A549 (cell line): ENCODE results near the gene TM7SF2. TPM values are rescaled to one million over a fixed set of nuclear protein-coding genes. Genes with fewer than 3 reads are reported as not detected.

ENCODE experiments used
- ATAC-seq, 2 experiments: fragments of 200-7000 bp in 1 of 2; fragments of >200 bp in 1 of 2; cut with Nextera tagmentation in 1 of 2; cut with Tn5 transposase in 1 of 2; 3 replicates each; pipeline versions ENCODE4 v1.8.0 to v1.9.1; 2018 to 2020; ENCODE audit warnings: mild to moderate bottlenecking in 1 of 2, moderate library complexity in 1 of 2
- CTCF ChIA-PET: fragments of 300-600 bp; sonication (Branson Sonifier 250); formaldehyde crosslinking; extraction: SDS; loops from one replicate; lab custom pipeline; 2021; ENCODE audit warnings: antibody characterized with exemption, inconsistent platforms; lab: Yijun Ruan, JAX
- POLR2A ChIA-PET: fragments of 350-600 bp; formaldehyde crosslinking; extraction: SDS; loops from one replicate; lab custom pipeline; 2021; ENCODE audit warnings: antibody characterized with exemption, inconsistent platforms; lab: Yijun Ruan, JAX
- DNase-seq, 2 experiments: peaks; one replicate each; pipeline versions ENCODE4 v3.0.0 to v3.0.0-alpha.2; 2011 to 2016; ENCODE audit warnings: low read depth in 1 of 2, low spot score in 1 of 2
- FAIRE-seq: peaks from 2 replicates; lab custom pipeline; 2011; peaks lifted over from hg19 to GRCh38; lab: Jason Lieb, UNC
- H3K27ac ChIP-seq, 2 experiments: fragments of >200 bp; sonication (Bioruptor Twin); formaldehyde crosslinking; 3 replicates each; pipeline ENCODE4 v1.5.1; 2016 to 2017
- H3K4me1 ChIP-seq: fragments of >200 bp; sonication (Bioruptor Twin); formaldehyde crosslinking; 3 replicates; pipeline ENCODE4 v1.6.1; 2016
- H3K4me2 ChIP-seq: fragments of >200 bp; sonication (Bioruptor Twin); formaldehyde crosslinking; 3 replicates; pipeline ENCODE4 v1.6.1; 2016
- H3K4me3 ChIP-seq: fragments of >200 bp; sonication (Bioruptor Twin); formaldehyde crosslinking; 3 replicates; pipeline ENCODE4 v1.5.1; 2016
- H3K9me3 ChIP-seq: fragments of >200 bp; sonication (Bioruptor Twin); formaldehyde crosslinking; 3 replicates; pipeline ENCODE4 v1.6.1; 2016
- ATOH8 ChIP-seq: fragments of 250-450 bp; sonication (Bioruptor Pico); IDR thresholded peaks from 2 replicates; pipeline ENCODE4 v1.5.0; 2020; ENCODE audit warnings: low read depth, mild to moderate bottlenecking, moderate library complexity
- BHLHE40 ChIP-seq: IDR thresholded peaks from 2 replicates; pipeline ENCODE4 v1.6.1; 2012; ENCODE audit warnings: low read depth, low read length, inconsistent platforms
- CBX2 ChIP-seq: fragments of 200-600 bp; sonication (generic); IDR thresholded peaks from 2 replicates; pipeline ENCODE4 v1.6.1; 2016; ENCODE audit warnings: low read depth, mild to moderate bottlenecking, borderline replicate concordance
- CHD2 ChIP-seq: fragments of 150-350 bp; IDR thresholded peaks from 2 replicates; pipeline ENCODE4 v1.6.1; 2014; ENCODE audit warnings: low read length; ENCODE audit not compliant: partially characterized antibody
- CHD4 ChIP-seq: fragments of 200-600 bp; sonication (generic); IDR thresholded peaks from 2 replicates; pipeline ENCODE4 v1.6.1; 2016; ENCODE audit warnings: antibody characterized with exemption, mild to moderate bottlenecking, borderline replicate concordance
- EHMT2 ChIP-seq: fragments of 200-600 bp; sonication (generic); IDR thresholded peaks from 2 replicates; pipeline ENCODE4 v1.6.1; 2016; ENCODE audit warnings: antibody characterized with exemption, low read depth, mild to moderate bottlenecking, moderate library complexity
- FOXS1 ChIP-seq: fragments of 250-450 bp; sonication (Bioruptor Pico); IDR thresholded peaks from 2 replicates; pipeline ENCODE4 v1.5.0; 2020; ENCODE audit warnings: mild to moderate bottlenecking, moderate library complexity
- HOXA7 ChIP-seq: fragments of 250-450 bp; sonication (Bioruptor Pico); IDR thresholded peaks from 2 replicates; pipeline ENCODE4 v1.5.0; 2020; ENCODE audit warnings: mild to moderate bottlenecking, moderate library complexity
- JUNB ChIP-seq: fragments of >200 bp; sonication (Bioruptor Twin); formaldehyde crosslinking; IDR thresholded peaks from 2 replicates; pipeline ENCODE4 v1.6.1; 2016
- KDM1A ChIP-seq: fragments of 200-600 bp; sonication (generic); IDR thresholded peaks from 2 replicates; pipeline ENCODE4 v1.6.1; 2016; ENCODE audit warnings: low read depth, mild to moderate bottlenecking
- MAFK ChIP-seq: fragments of 450-650 bp; IDR thresholded peaks from 2 replicates; pipeline ENCODE4 v1.6.1; 2014; ENCODE audit not compliant: partially characterized antibody
- MAX ChIP-seq: IDR thresholded peaks from 2 replicates; pipeline ENCODE4 v1.6.1; 2012
- MAZ ChIP-seq: fragments of 150-350 bp; IDR thresholded peaks from 2 replicates; pipeline ENCODE4 v1.6.1; 2014; ENCODE audit warnings: antibody characterized with exemption, low read depth, low read length, borderline replicate concordance
- MYC ChIP-seq: IDR thresholded peaks from 2 replicates; pipeline ENCODE4 v1.6.1; 2012; ENCODE audit warnings: mild to moderate bottlenecking, inconsistent platforms, low read length, improper control_type of control experiment, borderline replicate concordance
- NPAS2 ChIP-seq: fragments of 250-450 bp; sonication (Bioruptor Pico); IDR thresholded peaks from 2 replicates; pipeline ENCODE4 v1.8.0; 2022; ENCODE audit warnings: mild to moderate bottlenecking, moderate library complexity, borderline replicate concordance
- PBX3 ChIP-seq: IDR thresholded peaks from 2 replicates; pipeline ENCODE4 v1.6.1; 2012
- POLR2AphosphoS2 ChIP-seq: conservative IDR thresholded peaks from 2 replicates; pipeline ENCODE4 v1.6.1; 2012; ENCODE audit warnings: low read length, improper control_type of control experiment, inconsistent platforms
- TFCP2L1 ChIP-seq: fragments of 250-450 bp; sonication (Bioruptor Pico); IDR thresholded peaks from 2 replicates; pipeline ENCODE4 v1.5.0; 2021; ENCODE audit warnings: mild to moderate bottlenecking
- TP53 ChIP-seq: fragments of 250-450 bp; sonication (Bioruptor Pico); IDR thresholded peaks from 2 replicates; pipeline ENCODE4 v1.5.0; 2021; ENCODE audit warnings: mild to moderate bottlenecking, moderate library complexity
- ZFP36 ChIP-seq: fragments of 450-650 bp; IDR thresholded peaks from 2 replicates; pipeline ENCODE4 v1.6.1; 2014; ENCODE audit warnings: borderline replicate concordance; ENCODE audit not compliant: partially characterized antibody
- ZSCAN20 ChIP-seq: fragments of 250-450 bp; sonication (Bioruptor Pico); IDR thresholded peaks from 2 replicates; pipeline ENCODE4 v1.8.0; 2022; ENCODE audit warnings: mild to moderate bottlenecking, moderate library complexity
- whole genome bisulfite sequencing: methylation state at CpG from one replicate; pipeline ENCODE4 v1.1.6; 2017; ENCODE audit errors: missing lambda C conversion rate; 5-methylcytosine and 5-hydroxymethylcytosine counted together
- polyA plus RNA-seq, 4 experiments: library from polyadenylated mRNA; depleted of rRNA in 3 of 4; stranded (reverse); fragments of >200 nt; fragmentation: RNase III in 1 of 4; extraction: RNeasy Plus Mini Kit Qiagen cat#74134 plus additional on column Dnase treatment in 1 of 4; gene quantifications; 2 replicates in 3 of 4; 3 replicates in 1 of 4; pipeline ENCODE4 v1.2.3, GENCODE V29; 2011 to 2017
- TF ChIP-seq, protein P1 (sequence below): IDR thresholded peaks from 2 replicates; pipeline ENCODE4 v1.6.1; 2012; ENCODE audit warnings: low read depth, borderline replicate concordance
- TF ChIP-seq, protein P2 (sequence below): fragments of >200 bp; sonication (Bioruptor Twin); formaldehyde crosslinking; IDR thresholded peaks from 2 replicates; pipeline ENCODE4 v1.6.1; 2016
- TF ChIP-seq, protein P3 (sequence below): fragments of 150-350 bp; IDR thresholded peaks from 2 replicates; pipeline ENCODE4 v1.6.1; 2014; ENCODE audit warnings: low read depth, mild to moderate bottlenecking, low read length

The TM7SF2 gene
- polyA plus RNA-seq, 2 of the 4 experiments (the other 2 are of a cell fraction), result 8.2 TPM

DNA sequence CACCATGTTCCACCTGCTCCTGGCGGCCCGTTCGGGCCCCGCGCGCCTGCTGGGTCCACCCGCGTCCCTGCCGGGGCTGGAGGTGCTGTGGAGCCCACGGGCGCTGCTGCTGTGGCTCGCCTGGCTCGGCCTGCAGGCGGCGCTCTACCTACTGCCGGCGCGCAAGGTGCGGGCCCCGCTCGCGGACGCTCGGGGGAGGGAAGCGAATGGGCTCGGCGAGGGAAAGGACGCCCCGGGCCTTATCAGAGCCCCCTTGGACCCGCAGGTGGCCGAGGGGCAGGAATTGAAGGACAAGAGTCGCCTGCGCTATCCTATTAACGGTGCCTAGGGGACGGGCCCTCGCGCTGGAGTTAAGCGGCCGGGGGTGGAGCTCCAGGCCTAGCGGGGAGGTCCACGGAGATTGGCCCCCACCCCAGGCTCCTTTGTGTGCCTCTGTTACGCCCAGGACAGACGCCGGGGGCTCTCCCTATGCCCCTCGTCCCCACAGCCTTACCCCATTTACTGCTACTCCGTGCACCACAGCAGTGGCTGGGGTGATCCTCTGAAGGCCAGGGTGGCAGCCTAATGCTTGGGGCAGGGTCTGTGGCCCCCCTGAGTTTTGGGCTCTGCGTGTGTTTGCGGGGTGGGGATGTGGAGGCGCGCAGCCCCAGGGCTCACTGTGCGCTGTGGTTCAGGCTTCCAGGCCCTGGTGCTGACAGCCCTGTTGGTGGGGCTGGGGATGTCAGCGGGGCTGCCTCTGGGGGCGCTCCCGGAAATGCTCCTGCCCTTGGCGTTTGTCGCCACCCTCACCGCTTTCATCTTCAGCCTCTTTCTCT is 1.1 kb downstream of the TM7SF2 start (continued):
- TF ChIP-seq, protein P1, sequence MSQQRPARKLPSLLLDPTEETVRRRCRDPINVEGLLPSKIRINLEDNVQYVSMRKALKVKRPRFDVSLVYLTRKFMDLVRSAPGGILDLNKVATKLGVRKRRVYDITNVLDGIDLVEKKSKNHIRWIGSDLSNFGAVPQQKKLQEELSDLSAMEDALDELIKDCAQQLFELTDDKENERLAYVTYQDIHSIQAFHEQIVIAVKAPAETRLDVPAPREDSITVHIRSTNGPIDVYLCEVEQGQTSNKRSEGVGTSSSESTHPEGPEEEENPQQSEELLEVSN, result no peak; the same call in 1 of the 2 replicates
- TF ChIP-seq MAX (no peak; the same call in 1 of the 2 replicates), MAFK (no peak), EHMT2 (no peak), CHD2 (no peak), HOXA7 (no peak), CHD4 (no peak)

- H3K4me1 ChIP-seq, result peaks cover 31% of the 10 kb centered on the region; the same call in 2 of the 3 replicates
- FAIRE-seq, result no peak
- H3K27ac ChIP-seq, result no peak overlapping the region
- peak overlapping the region; percentile 100 for H3K4me2 ChIP-seq
- TF ChIP-seq FOXS1 (CRISPR knock-in tag) (no peak), PBX3 (no peak), JUNB (no peak), ATOH8 (no peak), ZFP36 (no peak), NPAS2 (CRISPR knock-in tag) (no peak), POLR2AphosphoS2 (no peak), MAZ (no peak), TP53 (no peak), BHLHE40 (no peak), CBX2 (no peak), ZSCAN20 (CRISPR knock-in tag) (no peak), MYC (no peak), CHD4 (no peak), TFCP2L1 (CRISPR knock-in tag) (no peak), KDM1A (no peak)
- TF ChIP-seq, protein P1, result no peak
- TF ChIP-seq, protein P2, sequence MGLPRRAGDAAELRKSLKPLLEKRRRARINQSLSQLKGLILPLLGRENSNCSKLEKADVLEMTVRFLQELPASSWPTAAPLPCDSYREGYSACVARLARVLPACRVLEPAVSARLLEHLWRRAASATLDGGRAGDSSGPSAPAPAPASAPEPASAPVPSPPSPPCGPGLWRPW, result no peak
- TF ChIP-seq, protein P3, sequence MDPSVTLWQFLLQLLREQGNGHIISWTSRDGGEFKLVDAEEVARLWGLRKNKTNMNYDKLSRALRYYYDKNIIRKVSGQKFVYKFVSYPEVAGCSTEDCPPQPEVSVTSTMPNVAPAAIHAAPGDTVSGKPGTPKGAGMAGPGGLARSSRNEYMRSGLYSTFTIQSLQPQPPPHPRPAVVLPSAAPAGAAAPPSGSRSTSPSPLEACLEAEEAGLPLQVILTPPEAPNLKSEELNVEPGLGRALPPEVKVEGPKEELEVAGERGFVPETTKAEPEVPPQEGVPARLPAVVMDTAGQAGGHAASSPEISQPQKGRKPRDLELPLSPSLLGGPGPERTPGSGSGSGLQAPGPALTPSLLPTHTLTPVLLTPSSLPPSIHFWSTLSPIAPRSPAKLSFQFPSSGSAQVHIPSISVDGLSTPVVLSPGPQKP, result no peak
- TF ChIP-seq, all 56 proteins: peak for 0
- ChIA-PET CTCF (interaction anchor here (0.5 to 6.6 kb wide), 18 partner anchors 7 to 265 kb away, joined by 3 to 153 read pairs (median 8); partner anchors contain the start of genes ARL2, CAPN1, FAU and MRPL49), POLR2A (interaction anchor here (1.0 to 3.4 kb wide), 5 partner anchors 8 to 22 kb away, joined by 3 to 24 read pairs (median 3); partner anchors contain the start of genes FAU and MRPL49)
- H3K4me3 ChIP-seq, result no peak overlapping the region
- no peak for DNase-seq
- ATAC-seq, result no peak
- 79% methylated on average over 14 of the region's 14 CpGs for WGBS
- H3K9me3 ChIP-seq, result no peaks in the 10 kb centered on the region
Measured at GRCh38 chr11:65113361-65113756, 1.7 kb downstream of the TM7SF2 start.
